ENCODE results near the gene FKBP8.

FKBP8 gene

DNA sequence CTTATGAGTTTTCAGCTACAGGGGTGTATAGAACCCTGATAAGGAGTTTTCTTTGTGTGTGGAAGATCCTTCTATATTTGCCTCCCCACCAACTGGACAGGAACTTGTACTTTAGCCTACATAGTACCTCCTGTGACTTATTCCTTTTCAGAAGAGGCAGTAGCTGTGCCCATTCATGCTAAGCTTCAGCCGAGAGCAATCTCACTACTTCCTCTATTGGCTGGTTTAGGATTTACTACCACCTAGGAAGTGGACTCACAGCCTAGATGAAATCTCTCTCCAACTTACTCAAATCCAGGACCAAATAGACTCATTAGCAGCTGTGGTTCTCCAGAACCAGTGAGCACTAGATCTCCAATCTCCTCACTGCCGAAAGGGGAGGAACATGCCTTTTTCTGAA, 42.9 kb upstream of the FKBP8 start:
- Histone ChIP-seq H3K9me3 (ENCODE audit: severe bottlenecking) (no peaks in the 10 kb centered on the region), H3K27ac (ENCODE audit: poor library complexity, severe bottlenecking) (no peak overlapping the region), H3K4me1 (ENCODE audit: insufficient read depth, poor library complexity, severe bottlenecking) (peaks cover 5% of the 10 kb centered on the region), H3K36me3 (ENCODE audit: low read depth) (peaks cover 7% of the 10 kb centered on the region; the same call in 1 of the 2 replicates), H3K4me3 (ENCODE audit: severe bottlenecking) (no peak overlapping the region), H3K27me3 (ENCODE audit: insufficient read depth, poor library complexity, severe bottlenecking) (no peaks in the 10 kb centered on the region)
- DNase-seq (ENCODE audit: low spot score) (no peak), ATAC-seq (ENCODE audit: low read depth) (no peak)
- TF ChIP-seq, protein P1, sequence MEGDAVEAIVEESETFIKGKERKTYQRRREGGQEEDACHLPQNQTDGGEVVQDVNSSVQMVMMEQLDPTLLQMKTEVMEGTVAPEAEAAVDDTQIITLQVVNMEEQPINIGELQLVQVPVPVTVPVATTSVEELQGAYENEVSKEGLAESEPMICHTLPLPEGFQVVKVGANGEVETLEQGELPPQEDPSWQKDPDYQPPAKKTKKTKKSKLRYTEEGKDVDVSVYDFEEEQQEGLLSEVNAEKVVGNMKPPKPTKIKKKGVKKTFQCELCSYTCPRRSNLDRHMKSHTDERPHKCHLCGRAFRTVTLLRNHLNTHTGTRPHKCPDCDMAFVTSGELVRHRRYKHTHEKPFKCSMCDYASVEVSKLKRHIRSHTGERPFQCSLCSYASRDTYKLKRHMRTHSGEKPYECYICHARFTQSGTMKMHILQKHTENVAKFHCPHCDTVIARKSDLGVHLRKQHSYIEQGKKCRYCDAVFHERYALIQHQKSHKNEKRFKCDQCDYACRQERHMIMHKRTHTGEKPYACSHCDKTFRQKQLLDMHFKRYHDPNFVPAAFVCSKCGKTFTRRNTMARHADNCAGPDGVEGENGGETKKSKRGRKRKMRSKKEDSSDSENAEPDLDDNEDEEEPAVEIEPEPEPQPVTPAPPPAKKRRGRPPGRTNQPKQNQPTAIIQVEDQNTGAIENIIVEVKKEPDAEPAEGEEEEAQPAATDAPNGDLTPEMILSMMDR (IDR thresholded peaks at IDR 0.05; ENCODE audit: poor library complexity, severe bottlenecking): no peak

DNA sequence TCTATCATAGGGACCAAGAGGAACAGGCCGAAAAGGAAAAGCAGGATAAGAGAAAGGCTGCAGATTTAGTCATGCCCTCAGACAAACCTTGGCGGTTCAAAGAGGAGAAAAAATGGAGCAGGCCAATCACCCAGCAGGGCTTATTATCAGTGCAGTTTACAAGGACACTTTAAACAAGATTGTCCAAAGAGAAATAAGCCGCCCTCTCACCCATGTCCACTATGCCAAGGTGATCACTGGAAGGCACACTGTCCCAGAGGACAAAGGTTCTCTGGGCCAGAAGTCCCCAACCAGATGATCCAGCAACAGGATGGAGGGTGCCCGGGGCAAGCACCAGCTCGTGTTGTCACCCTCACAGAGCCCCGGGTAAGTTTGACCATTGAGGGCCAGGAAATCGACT, 36.9 kb upstream of the FKBP8 start:
- TF ChIP-seq, protein P1 (IDR thresholded peaks at IDR 0.05; ENCODE audit: poor library complexity, severe bottlenecking): no peak

DNA sequence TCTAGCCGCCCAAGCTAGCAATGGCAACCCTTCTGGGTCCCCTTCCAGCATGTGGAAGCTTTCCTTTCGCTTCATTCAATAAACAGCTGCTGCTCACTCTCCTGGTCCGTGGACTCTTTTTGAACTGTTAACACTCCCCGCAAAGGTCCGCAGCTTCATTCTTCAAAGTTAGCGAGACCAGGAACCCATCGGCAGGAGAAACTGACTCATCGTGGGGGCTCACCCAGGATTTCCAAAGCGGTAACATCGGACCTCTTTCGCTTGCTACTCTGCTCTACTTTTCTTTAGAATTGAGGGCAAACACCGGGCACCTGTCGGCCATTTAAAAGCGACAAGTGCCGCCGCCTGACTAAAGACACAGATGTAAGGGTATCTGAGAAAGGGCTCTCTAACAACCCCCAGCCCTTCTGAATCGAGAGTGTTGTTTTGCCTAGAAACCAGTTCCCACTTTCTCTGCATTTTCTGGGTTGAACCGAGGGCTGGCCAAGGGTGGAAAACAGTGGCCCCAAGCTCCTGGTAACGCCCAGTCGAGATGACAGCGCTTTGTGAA, 34.1 kb upstream of the FKBP8 start:
- H3K27me3 ChIP-seq (ENCODE audit: insufficient read depth, poor library complexity, severe bottlenecking): no peaks in the 10 kb centered on the region
- TF ChIP-seq, protein P1 (IDR thresholded peaks at IDR 0.05; ENCODE audit: poor library complexity, severe bottlenecking): no peak
- H3K9me3 ChIP-seq (ENCODE audit: severe bottlenecking): no peaks in the 10 kb centered on the region
- no peak for DNase-seq (ENCODE audit: low spot score)
- ATAC-seq (ENCODE audit: low read depth): no peak
- H3K4me3 ChIP-seq (ENCODE audit: severe bottlenecking): no peak overlapping the region
- no peak overlapping the region for H3K27ac ChIP-seq (ENCODE audit: poor library complexity, severe bottlenecking)
- H3K4me1 ChIP-seq (ENCODE audit: insufficient read depth, poor library complexity, severe bottlenecking): peaks cover 6% of the 10 kb centered on the region
- H3K36me3 ChIP-seq (ENCODE audit: low read depth): peaks cover 45% of the 10 kb centered on the region

More for the DNA sequence above, 36.9 kb upstream of the FKBP8 start:
- ATAC-seq (ENCODE audit: low read depth) (no peak), DNase-seq (ENCODE audit: low spot score) (no peak)
- H3K4me1 ChIP-seq (ENCODE audit: insufficient read depth, poor library complexity, severe bottlenecking): no peaks in the 10 kb centered on the region
- H3K27me3 ChIP-seq (ENCODE audit: insufficient read depth, poor library complexity, severe bottlenecking): no peaks in the 10 kb centered on the region
- no peak overlapping the region for H3K27ac ChIP-seq (ENCODE audit: poor library complexity, severe bottlenecking)
- no peak overlapping the region for H3K4me3 ChIP-seq (ENCODE audit: severe bottlenecking)
- no peaks in the 10 kb centered on the region for H3K9me3 ChIP-seq (ENCODE audit: severe bottlenecking)
- peaks cover 18% of the 10 kb centered on the region for H3K36me3 ChIP-seq (ENCODE audit: low read depth)

DNA sequence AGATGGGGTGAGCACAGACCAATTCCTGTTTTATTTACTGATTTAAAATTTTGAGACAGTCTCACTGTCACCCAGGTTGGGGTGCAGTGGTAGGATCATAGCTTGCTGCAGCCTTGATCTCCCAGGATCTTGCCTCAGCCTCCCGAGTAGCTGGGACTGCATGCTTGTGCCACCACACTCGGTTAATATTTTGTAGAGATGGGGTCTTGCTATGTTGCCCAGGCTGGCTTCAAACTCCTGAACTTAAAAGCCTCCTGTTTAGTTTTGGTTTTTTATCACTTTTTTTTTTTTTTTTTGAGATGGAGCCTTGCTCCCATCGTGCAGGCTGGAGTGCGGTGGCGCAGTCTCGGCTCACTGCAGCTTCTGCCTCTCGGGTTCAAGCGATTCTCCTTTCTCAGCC, 33.0 kb upstream of the FKBP8 start:
- Histone ChIP-seq H3K36me3 (ENCODE audit: low read depth) (peaks cover 45% of the 10 kb centered on the region), H3K27me3 (ENCODE audit: insufficient read depth, poor library complexity, severe bottlenecking) (no peaks in the 10 kb centered on the region), H3K9me3 (ENCODE audit: severe bottlenecking) (no peaks in the 10 kb centered on the region), H3K4me3 (ENCODE audit: severe bottlenecking) (no peak overlapping the region), H3K4me1 (ENCODE audit: insufficient read depth, poor library complexity, severe bottlenecking) (peaks cover 6% of the 10 kb centered on the region), H3K27ac (ENCODE audit: poor library complexity, severe bottlenecking) (no peak overlapping the region)
- TF ChIP-seq, protein P1 (IDR thresholded peaks at IDR 0.05; ENCODE audit: poor library complexity, severe bottlenecking): no peak
- ATAC-seq (ENCODE audit: low read depth) (no peak), DNase-seq (ENCODE audit: low spot score) (no peak)

DNA sequence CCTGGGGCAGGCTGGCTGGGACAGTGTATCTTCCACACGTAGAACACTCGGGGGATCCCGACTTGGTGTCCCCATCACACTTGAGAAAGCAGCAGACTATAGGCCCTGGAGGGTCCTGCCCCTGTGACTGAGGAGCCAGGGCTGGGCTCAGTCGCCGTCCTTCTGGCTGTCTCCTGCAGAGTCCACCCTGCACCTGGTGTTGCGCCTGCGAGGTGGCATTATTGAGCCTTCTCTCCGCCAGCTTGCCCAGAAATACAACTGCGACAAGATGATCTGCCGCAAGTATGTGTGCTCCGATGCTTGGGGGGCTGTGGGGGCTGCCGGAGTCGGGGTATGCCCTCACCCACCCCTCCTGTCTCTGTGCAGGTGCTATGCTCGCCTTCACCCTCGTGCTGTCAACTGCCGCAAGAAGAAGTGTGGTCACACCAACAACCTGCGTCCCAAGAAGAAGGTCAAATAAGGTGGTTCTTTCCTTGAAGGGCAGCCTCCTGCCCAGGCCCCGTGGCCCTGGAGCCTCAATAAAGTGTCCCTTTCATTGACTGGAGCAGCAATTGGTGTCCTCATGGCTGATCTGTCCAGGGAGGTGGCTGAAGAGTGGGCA, 31.4 kb upstream of the FKBP8 start:
- Histone ChIP-seq H3K27me3 (ENCODE audit: insufficient read depth, poor library complexity, severe bottlenecking) (no peaks in the 10 kb centered on the region), H3K4me1 (ENCODE audit: insufficient read depth, poor library complexity, severe bottlenecking) (peaks cover 6% of the 10 kb centered on the region), H3K9me3 (ENCODE audit: severe bottlenecking) (no peaks in the 10 kb centered on the region), H3K27ac (ENCODE audit: poor library complexity, severe bottlenecking) (no peak overlapping the region), H3K36me3 (ENCODE audit: low read depth) (peaks cover 45% of the 10 kb centered on the region), H3K4me3 (ENCODE audit: severe bottlenecking) (no peak overlapping the region)
- ATAC-seq (ENCODE audit: low read depth): no peak
- TF ChIP-seq, protein P1 (IDR thresholded peaks at IDR 0.05; ENCODE audit: poor library complexity, severe bottlenecking): no peak
- DNase-seq (ENCODE audit: low spot score): no peak

Measured in RWPE2 (cell line).